Right lobe of liver (tissue), 4 donors: ENCODE data around the gene GGT7.

Source experiments
- CTCF ChIP-seq, 4 donors: fragments of 200-600 bp in 3 of 4; fragments of 450-650 bp in 1 of 4; IDR thresholded peaks; one replicate each; pipeline versions ENCODE4 v1.5.1 to v1.8.0; 2016 to 2022; ENCODE audit warnings: antibody characterized with exemption in 4 of 4, mild to moderate bottlenecking in 2 of 4
- POLR2A ChIP-seq: fragments of 450-650 bp; IDR thresholded peaks from one replicate; pipeline ENCODE4 v1.6.1; 2017; ENCODE audit warnings: antibody characterized with exemption, mild to moderate bottlenecking
- donor health status: DM: no; HTN: no; CAD: no.
- donor health status: DM: no; HTN: no; CAD: no.
- donor health status: DM: no; HTN: yes; CAD: no.

DNA sequence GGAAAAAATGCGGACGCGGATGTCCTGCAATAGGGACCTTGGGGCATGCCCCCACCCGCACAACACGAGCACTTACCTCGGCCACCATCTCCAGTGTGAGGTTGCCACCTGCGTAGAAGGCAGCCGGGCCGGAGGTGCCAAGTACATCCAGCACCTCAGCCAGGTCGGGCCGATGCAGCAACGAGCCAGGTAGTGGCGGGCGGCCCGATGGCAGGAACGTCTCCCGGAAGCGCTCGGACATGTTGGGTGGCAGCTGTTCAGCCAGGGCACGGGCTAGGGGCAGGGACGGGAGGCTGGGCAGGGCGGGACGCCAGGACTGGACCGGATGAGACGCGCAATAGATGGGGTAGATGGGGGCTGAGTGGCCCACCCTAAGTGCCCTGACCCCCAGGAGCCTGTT, 13.3 kb downstream of the GGT7 start:
- TF ChIP-seq CTCF (IDR thresholded peaks at IDR 0.05) (no peak), POLR2A (no peak)
